Thoracic aorta (tissue), 2 donors: Measurements from ENCODE around the gene CFAP20DC. TPM values are rescaled to one million over a fixed set of nuclear protein-coding genes. Genes with fewer than 3 reads are reported as not detected.
"Not testable (repeated sequence)": the region's sequence is repeated elsewhere in the genome, so short reads cannot be mapped to it uniquely, and the experiment has no call there.

ENCODE experiments used
- ATAC-seq: fragments of 150-250 bp; one replicate; pipeline ENCODE4 v1.8.0; 2017; ENCODE audit warnings: low read depth; ENCODE audit not compliant: insufficient number of reproducible peaks, low FRiP score
- DNase-seq: peaks from one replicate; pipeline ENCODE4 v3.0.0-alpha.2; 2020; ENCODE audit warnings: low spot score
- H3K27ac ChIP-seq, 2 donors: fragments of 200-600 bp; sonication (generic); 1 replicate in 1 of 2; 2 replicates in 1 of 2; pipeline ENCODE4 v1.5.1; 2016; ENCODE audit warnings: mild to moderate bottlenecking in 2 of 2, moderate library complexity in 2 of 2
- H3K27me3 ChIP-seq: fragments of 200-600 bp; sonication (generic); replicated peaks from 2 replicates; pipeline ENCODE4 v1.6.0; 2016; ENCODE audit warnings: mild to moderate bottlenecking; ENCODE audit not compliant: insufficient read depth
- H3K36me3 ChIP-seq: fragments of 200-600 bp; sonication (generic); one replicate; pipeline ENCODE4 v1.5.1; 2016
- H3K4me1 ChIP-seq, 2 donors: fragments of 200-600 bp; sonication (generic); 1 replicate in 1 of 2; 2 replicates in 1 of 2; pipeline versions ENCODE4 v1.5.1 to v1.6.0; 2016; ENCODE audit warnings: low read depth in 2 of 2, mild to moderate bottlenecking in 1 of 2; ENCODE audit not compliant: control insufficient read depth in 1 of 2
- H3K4me3 ChIP-seq: fragments of 200-600 bp; sonication (generic); 2 replicates; pipeline ENCODE4 v1.5.1; 2016; ENCODE audit warnings: mild to moderate bottlenecking
- H3K9me3 ChIP-seq: fragments of 200-600 bp; sonication (generic); 2 replicates; pipeline ENCODE4 v1.5.1; 2016
- total RNA-seq, 2 donors: library from RNA; depleted of rRNA; stranded (reverse); fragments of >200 nt; gene quantifications; one replicate each; pipeline versions ENCODE4 v1.1.0 to v1.2.3, GENCODE V29; 2016
- TF ChIP-seq, protein P1 (sequence below): fragments of 200-600 bp; sonication (generic); IDR thresholded peaks from one replicate; pipeline ENCODE4 v1.5.1; 2019; ENCODE audit warnings: antibody characterized with exemption

CFAP20DC gene
- total RNA-seq, 2 donors from 2014 or later = not detected

DNA sequence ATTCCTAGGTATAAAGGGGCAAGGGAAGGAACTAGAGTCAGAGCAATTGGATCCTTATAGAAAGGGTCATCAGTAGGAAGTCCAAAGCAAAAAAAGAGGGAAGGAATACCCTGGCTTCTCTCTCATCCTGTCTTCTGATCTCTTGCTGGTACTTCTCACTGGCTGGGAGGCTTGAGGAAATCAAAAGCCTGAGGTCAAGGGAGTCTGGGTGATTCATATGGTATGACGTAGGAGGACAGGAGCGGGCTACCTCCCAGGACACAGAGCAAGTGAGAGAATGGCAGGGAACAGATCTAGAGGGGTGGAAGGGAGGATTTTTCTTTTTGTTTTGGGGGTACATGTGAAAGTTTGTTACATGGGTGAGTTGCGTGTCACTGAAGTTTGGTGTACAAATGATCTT, 76.0 kb downstream of the CFAP20DC start:
- no peaks in the 10 kb centered on the region for H3K4me1 ChIP-seq
- H3K27me3 ChIP-seq = no peaks in the 10 kb centered on the region
- H3K27ac ChIP-seq = no peak overlapping the region
- H3K36me3 ChIP-seq = no peaks in the 10 kb centered on the region
- H3K9me3 ChIP-seq = no peaks in the 10 kb centered on the region
- TF ChIP-seq, protein P1, sequence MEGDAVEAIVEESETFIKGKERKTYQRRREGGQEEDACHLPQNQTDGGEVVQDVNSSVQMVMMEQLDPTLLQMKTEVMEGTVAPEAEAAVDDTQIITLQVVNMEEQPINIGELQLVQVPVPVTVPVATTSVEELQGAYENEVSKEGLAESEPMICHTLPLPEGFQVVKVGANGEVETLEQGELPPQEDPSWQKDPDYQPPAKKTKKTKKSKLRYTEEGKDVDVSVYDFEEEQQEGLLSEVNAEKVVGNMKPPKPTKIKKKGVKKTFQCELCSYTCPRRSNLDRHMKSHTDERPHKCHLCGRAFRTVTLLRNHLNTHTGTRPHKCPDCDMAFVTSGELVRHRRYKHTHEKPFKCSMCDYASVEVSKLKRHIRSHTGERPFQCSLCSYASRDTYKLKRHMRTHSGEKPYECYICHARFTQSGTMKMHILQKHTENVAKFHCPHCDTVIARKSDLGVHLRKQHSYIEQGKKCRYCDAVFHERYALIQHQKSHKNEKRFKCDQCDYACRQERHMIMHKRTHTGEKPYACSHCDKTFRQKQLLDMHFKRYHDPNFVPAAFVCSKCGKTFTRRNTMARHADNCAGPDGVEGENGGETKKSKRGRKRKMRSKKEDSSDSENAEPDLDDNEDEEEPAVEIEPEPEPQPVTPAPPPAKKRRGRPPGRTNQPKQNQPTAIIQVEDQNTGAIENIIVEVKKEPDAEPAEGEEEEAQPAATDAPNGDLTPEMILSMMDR = no peak
- DNase-seq (no peak), ATAC-seq (no peak)
- H3K4me3 ChIP-seq = no peak overlapping the region

DNA sequence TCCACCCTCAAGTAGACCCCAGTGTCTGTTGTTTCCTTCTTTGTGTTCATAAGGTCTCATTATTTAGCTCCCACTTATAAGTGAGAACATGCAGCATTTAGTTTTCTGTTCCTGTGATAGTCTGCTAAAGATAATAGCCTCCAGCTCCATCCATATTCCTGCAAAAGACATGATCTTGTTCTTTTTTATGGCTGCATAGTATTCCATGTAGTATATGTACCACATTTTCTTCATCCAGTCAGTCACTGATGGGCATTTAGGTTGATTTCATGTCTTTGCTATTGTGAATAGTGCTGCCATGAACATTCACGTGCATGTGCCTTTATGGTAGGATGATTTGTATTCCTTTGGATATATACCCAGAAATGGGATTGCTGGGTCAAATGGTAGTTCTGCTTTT, 82.0 kb downstream of the CFAP20DC start:
- H3K4me3 ChIP-seq, H3K4me1 ChIP-seq, ATAC-seq, DNase-seq, H3K36me3 ChIP-seq, H3K9me3 ChIP-seq, H3K27ac ChIP-seq, H3K27me3 ChIP-seq: not testable (repeated sequence)

DNA sequence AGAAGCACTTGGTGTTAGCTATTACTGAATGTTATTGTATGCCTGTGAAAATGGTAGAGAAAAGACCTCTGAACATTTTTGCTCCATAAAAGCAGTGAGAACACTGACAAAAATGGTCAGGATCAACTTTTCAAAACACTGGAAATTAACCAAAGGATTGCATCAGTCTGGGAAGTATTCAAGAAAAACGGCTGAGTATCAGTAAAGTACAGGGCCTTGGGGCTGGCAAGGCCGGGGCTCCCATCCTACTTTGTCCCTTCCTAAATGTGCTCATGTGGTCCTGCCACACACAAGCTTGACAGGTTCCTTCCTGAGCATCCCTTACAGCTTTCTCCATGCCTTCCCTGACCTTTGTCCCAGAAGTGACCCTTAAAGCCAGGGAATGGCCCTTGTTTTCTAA, 84.0 kb downstream of the CFAP20DC start:
- no peak for ATAC-seq
- H3K9me3 ChIP-seq = no peaks in the 10 kb centered on the region

DNA sequence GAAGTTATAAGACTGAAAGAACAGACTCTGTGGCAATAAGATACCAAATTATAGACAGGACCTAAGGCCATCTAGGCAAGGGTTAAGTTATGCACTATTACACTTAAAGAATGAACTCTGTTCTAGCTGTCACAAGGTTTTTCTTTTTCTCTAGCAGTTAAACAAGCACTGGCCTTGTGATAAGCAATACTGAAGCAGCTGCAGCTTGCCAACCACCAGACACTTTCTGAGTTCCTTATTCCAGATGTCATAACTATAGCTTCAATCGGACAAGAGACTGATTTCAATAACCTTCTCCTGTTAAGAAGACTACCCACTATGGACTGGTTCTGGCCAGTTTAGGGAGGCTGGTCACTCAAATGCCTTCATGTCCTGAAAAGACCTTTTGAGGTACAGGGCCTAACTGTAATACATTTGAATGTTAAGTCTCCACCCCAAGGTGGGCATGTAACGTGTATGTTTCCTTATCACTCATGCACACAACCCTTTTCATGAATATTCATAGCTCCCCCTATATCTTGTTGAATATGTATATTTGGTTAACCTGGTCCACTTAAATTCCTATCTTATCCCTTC, 85.8 kb downstream of the CFAP20DC start:
- Histone ChIP-seq H3K27ac (no peak overlapping the region), H3K4me3 (no peak overlapping the region), H3K27me3 (no peaks in the 10 kb centered on the region), H3K9me3 (no peaks in the 10 kb centered on the region), H3K36me3 (no peaks in the 10 kb centered on the region), H3K4me1 (peaks cover 0 to 4% of the 10 kb centered on the region in 2 donors)
- DNase-seq = no peak
- TF ChIP-seq, protein P1 = no peak
- ATAC-seq = no peak

More for the DNA sequence above, 84.0 kb downstream of the CFAP20DC start:
- H3K36me3 ChIP-seq = no peaks in the 10 kb centered on the region
- H3K4me3 ChIP-seq = no peak overlapping the region
- H3K27me3 ChIP-seq = no peaks in the 10 kb centered on the region
- no peak for DNase-seq
- peaks cover 0 to 4% of the 10 kb centered on the region in 2 donors for H3K4me1 ChIP-seq
- H3K27ac ChIP-seq = no peak overlapping the region
- TF ChIP-seq, protein P1 = no peak

DNA sequence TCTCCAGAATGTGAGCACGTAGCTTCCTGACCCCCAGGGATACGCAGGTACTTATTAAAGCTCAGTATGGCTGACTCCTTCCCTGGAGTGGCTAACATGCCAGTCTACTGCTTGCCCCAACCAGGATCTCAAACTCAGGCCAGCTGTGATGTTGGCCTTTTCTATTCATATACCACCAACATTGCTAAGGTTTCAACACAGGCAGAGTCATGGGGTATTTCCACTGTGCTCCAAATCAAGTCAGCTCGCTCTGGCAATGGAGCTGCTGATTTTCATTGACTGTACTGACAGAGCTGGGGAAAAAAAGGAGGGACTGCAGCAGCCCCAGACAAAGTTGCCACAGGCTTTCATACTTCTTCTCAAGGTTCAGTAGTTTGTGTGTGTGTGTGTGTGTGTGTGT, 87.0 kb downstream of the CFAP20DC start:
- no peaks in the 10 kb centered on the region for H3K27me3 ChIP-seq
- no peak overlapping the region for H3K27ac ChIP-seq
- no peak for DNase-seq
- H3K9me3 ChIP-seq = no peaks in the 10 kb centered on the region
- no peak for ATAC-seq
- H3K4me1 ChIP-seq = peaks cover 0 to 4% of the 10 kb centered on the region in 2 donors
- no peaks in the 10 kb centered on the region for H3K36me3 ChIP-seq
- no peak overlapping the region for H3K4me3 ChIP-seq
- TF ChIP-seq, protein P1 = no peak

DNA sequence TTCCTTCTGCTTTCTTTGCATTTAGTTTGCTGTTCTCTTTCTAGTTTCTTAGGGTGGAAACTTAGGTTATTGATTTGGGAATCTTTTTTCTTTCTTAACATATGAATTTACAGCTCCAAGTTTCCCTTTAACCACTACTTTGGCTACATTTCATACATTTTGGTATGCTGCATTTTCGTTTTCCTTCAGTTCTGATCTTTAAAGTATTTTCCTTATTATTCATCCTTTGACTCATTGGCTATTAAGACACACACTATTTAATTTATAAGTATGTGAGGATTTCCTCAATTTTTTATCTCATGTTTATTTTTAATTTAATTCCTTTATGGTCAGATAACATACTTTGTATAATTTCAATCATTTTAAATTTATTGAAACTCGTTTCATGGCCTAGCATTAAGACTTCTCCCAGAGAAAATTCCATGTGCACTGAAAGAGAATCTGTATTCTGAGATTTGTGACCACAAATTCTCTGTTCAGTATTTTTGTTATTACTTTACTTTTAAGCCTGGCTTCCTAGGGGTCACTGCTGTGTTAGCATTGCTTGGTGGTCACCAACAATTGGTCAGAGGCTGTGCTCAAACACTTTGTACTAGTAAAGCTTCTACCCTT, 87.7 kb downstream of the CFAP20DC start:
- Histone ChIP-seq H3K27me3 (no peaks in the 10 kb centered on the region), H3K36me3 (no peaks in the 10 kb centered on the region), H3K4me3 (no peak overlapping the region), H3K4me1 (peaks cover 0 to 4% of the 10 kb centered on the region in 2 donors), H3K27ac (no peak overlapping the region), H3K9me3 (no peaks in the 10 kb centered on the region)
- ATAC-seq (no peak), DNase-seq (no peak)
- TF ChIP-seq, protein P1 = no peak
